Transverse colon (tissue), 4 donors: Measurements from ENCODE around the gene TLCD2.

ENCODE experiments used
- EP300 ChIP-seq: sonication (generic); formaldehyde crosslinking; IDR thresholded peaks from one replicate; pipeline ENCODE4 v1.6.1; 2017; ENCODE audit warnings: antibody characterized with exemption, low read depth
- POLR2A ChIP-seq: fragments of 450-650 bp; IDR thresholded peaks from one replicate; pipeline ENCODE4 v1.6.1; 2016; ENCODE audit warnings: antibody characterized with exemption, mild to moderate bottlenecking, moderate library complexity
- POLR2AphosphoS5 ChIP-seq, 3 donors: sonication (generic); formaldehyde crosslinking; IDR thresholded peaks; one replicate each; pipeline ENCODE4 v1.6.1; 2016; ENCODE audit warnings: antibody characterized with exemption in 3 of 3
- TF ChIP-seq, protein P1 (sequence below), 5 experiments: fragments of 200-600 bp in 3 of 5; fragments of 450-650 bp in 2 of 5; sonication (generic) in 3 of 5; IDR thresholded peaks; 1 replicate in 2 of 5; 2 replicates in 3 of 5; pipeline ENCODE4 v1.5.1; 2016 to 2017; ENCODE audit warnings: antibody characterized with exemption in 5 of 5, inconsistent platforms in 3 of 5, mild to moderate bottlenecking in 2 of 5, moderate library complexity in 1 of 5

DNA sequence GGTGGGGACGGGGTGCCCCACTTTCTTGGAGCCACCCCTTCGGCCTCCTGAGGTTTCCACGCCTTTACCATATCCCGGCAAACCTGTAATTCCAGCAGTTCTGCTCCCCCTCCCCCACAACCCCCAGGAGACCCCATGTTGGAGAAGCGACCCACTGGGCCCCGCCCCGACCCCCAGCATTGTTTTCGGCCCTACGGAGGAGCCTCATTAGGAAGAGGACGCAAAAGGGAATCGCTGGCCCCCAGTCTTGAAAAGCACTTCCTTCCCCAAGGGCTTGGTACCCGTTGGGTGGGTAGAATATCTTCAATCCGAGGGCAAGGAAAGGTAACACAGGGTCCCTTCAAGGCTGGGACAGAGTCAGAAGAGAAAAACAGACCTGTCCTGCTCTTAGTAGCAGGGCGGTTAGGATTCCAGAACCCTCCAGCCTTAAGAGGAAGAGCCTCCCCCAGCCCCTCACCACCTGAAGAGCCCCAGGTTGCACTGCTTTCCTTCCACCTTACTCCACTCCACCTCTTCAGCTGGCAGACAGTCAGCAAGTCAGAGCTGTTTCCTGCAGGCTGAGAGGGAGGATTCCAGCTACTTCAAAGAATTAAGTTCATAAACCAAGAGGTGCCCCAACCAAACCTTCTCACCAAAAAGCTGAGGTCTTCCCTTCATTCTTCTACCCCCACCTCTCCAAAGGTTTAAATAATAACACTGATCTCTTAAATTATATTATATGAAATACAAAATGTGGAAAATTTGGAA lies 803 bp upstream of the TLCD2 start:
- TF ChIP-seq POLR2A (no peak), POLR2AphosphoS5 (IDR thresholded peaks at IDR 0.05) (no peak), EP300 (no peak)
- TF ChIP-seq, protein P1, sequence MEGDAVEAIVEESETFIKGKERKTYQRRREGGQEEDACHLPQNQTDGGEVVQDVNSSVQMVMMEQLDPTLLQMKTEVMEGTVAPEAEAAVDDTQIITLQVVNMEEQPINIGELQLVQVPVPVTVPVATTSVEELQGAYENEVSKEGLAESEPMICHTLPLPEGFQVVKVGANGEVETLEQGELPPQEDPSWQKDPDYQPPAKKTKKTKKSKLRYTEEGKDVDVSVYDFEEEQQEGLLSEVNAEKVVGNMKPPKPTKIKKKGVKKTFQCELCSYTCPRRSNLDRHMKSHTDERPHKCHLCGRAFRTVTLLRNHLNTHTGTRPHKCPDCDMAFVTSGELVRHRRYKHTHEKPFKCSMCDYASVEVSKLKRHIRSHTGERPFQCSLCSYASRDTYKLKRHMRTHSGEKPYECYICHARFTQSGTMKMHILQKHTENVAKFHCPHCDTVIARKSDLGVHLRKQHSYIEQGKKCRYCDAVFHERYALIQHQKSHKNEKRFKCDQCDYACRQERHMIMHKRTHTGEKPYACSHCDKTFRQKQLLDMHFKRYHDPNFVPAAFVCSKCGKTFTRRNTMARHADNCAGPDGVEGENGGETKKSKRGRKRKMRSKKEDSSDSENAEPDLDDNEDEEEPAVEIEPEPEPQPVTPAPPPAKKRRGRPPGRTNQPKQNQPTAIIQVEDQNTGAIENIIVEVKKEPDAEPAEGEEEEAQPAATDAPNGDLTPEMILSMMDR (IDR thresholded peaks at IDR 0.05): no peak
